Activated CD4-positive, alpha-beta T cell treated with anti-CD3 and anti-CD28 coated beads for 48 hours (primary cell): ENCODE results near the gene SAP130.
"Not testable (repeated sequence)": the region's sequence is repeated elsewhere in the genome, so short reads cannot be mapped to it uniquely, and the experiment has no call there.

ENCODE experiments used
- DNase-seq: peaks from one replicate; pipeline ENCODE4 v3.0.0-alpha.2; 2020

SAP130 gene

GRCh38 chr2:127945281-127945680 is 82.6 kb downstream of the SAP130 start:
- no peak for DNase-seq

GRCh38 chr2:127943186-127943585 is 84.7 kb downstream of the SAP130 start:
- no peak for DNase-seq

- DNase-seq, result no peak
Observed at GRCh38 chr2:127942002-127942401, 85.9 kb downstream of the SAP130 start.

- DNase-seq, result no peak
Observed at GRCh38 chr2:127941461-127941860, 86.4 kb downstream of the SAP130 start.

GRCh38 chr2:127940641-127941040 is 87.2 kb downstream of the SAP130 start:
- DNase-seq, result no peak

- no peak for DNase-seq
Observed at GRCh38 chr2:127935337-127935736, 92.5 kb downstream of the SAP130 start.

GRCh38 chr2:127932199-127932876 is 95.5 kb downstream of the SAP130 start:
- no peak for DNase-seq

- no peak for DNase-seq
Observed at GRCh38 chr2:127929449-127929848, 98.4 kb downstream of the SAP130 start.

- DNase-seq, result no peak
Observed at GRCh38 chr2:127927384-127927783, 100.5 kb downstream of the SAP130 start.

GRCh38 chr2:127917916-127918315 is 109.9 kb downstream of the SAP130 start:
- no peak for DNase-seq

GRCh38 chr2:127913808-127914457 is 113.9 kb downstream of the SAP130 start:
- no peak for DNase-seq

- DNase-seq, result no peak
Observed at GRCh38 chr2:127911737-127912136, 116.1 kb downstream of the SAP130 start.

GRCh38 chr2:127910415-127910814 is 117.4 kb downstream of the SAP130 start:
- no peak for DNase-seq

GRCh38 chr2:127909019-127909418 is 118.8 kb downstream of the SAP130 start:
- no peak for DNase-seq

GRCh38 chr2:127907733-127908400 is 120.0 kb downstream of the SAP130 start:
- DNase-seq, result not testable (repeated sequence)

GRCh38 chr2:127906206-127906926 is 121.5 kb downstream of the SAP130 start:
- no peak for DNase-seq

GRCh38 chr2:127901339-127902056 is 126.4 kb downstream of the SAP130 start:
- DNase-seq, result no peak

GRCh38 chr2:127897531-127898211 is 130.2 kb downstream of the SAP130 start:
- no peak for DNase-seq

- DNase-seq, result no peak
Observed at GRCh38 chr2:127893494-127893893, 134.4 kb downstream of the SAP130 start.

- no peak for DNase-seq
Observed at GRCh38 chr2:127893033-127893432, 134.8 kb downstream of the SAP130 start.

- no peak for DNase-seq
Observed at GRCh38 chr2:127891811-127892210, 136.0 kb downstream of the SAP130 start.
